KBM-7 (cell line): ENCODE measurements around the gene BDKRB2.

Experiments
- DNase-seq: peaks from one replicate; pipeline ENCODE4 v3.0.0-alpha.2; 2015
- in situ Hi-C: fragments of 300-500 bp; cut with MboI; formaldehyde crosslinking; loops from 2 replicates; pipeline ENCODE4 v1.14.3; 2020; ENCODE audit warnings: low sequenced_read_pairs, low pct_unique_long_range_greater_than_20kb, mixed read lengths

Gene BDKRB2

GRCh38 chr14:96204151-96205058 is at the start of gene BDKRB2:
Gene BDKRB2 (plus strand): TSS chr14:96204839. CDS start chr14:96237108, 32,269 bp downstream.
- DNase-seq = peak; percentile 24
- in situ Hi-C loops = no loop called here

- no peak for DNase-seq
- in situ Hi-C loops = no loop called here
These were observed 49.7 kb upstream of the BDKRB2 start for GRCh38 chr14:96154900-96155299.

- DNase-seq = no peak
- in situ Hi-C loops = no loop called here
These were observed 47.6 kb upstream of the BDKRB2 start for GRCh38 chr14:96156804-96157760.

- in situ Hi-C loops = no loop called here
- no peak for DNase-seq
These were observed 45.9 kb upstream of the BDKRB2 start for GRCh38 chr14:96158735-96159134.

- no peak for DNase-seq
These were observed 44.3 kb upstream of the BDKRB2 start for GRCh38 chr14:96160076-96160912.

GRCh38 chr14:96160913-96161310 is 43.7 kb upstream of the BDKRB2 start:
- no peak for DNase-seq
- in situ Hi-C loops = no loop called here

More at GRCh38 chr14:96160076-96160912, 44.3 kb upstream of the BDKRB2 start:
- in situ Hi-C loops = no loop called here

- in situ Hi-C loops = no loop called here
- no peak for DNase-seq
These were observed 43.0 kb upstream of the BDKRB2 start for GRCh38 chr14:96161636-96162035.

GRCh38 chr14:96162265-96162664 is 42.4 kb upstream of the BDKRB2 start:
- no peak for DNase-seq
- in situ Hi-C loops = no loop called here

- no peak for DNase-seq
- in situ Hi-C loops = no loop called here
These were observed 41.9 kb upstream of the BDKRB2 start for GRCh38 chr14:96162741-96163140.

GRCh38 chr14:96164861-96165490 is 39.7 kb upstream of the BDKRB2 start:
- in situ Hi-C loops = no loop called here
- no peak for DNase-seq

- in situ Hi-C loops = no loop called here
- no peak for DNase-seq
These were observed 38.9 kb upstream of the BDKRB2 start for GRCh38 chr14:96165493-96166436.

GRCh38 chr14:96166461-96167223 is 38.0 kb upstream of the BDKRB2 start:
- in situ Hi-C loops = no loop called here
- DNase-seq = no peak

GRCh38 chr14:96167224-96168148 is 37.2 kb upstream of the BDKRB2 start:
- DNase-seq = no peak
- in situ Hi-C loops = no loop called here

- no peak for DNase-seq
- in situ Hi-C loops = no loop called here
These were observed 36.1 kb upstream of the BDKRB2 start for GRCh38 chr14:96168581-96168980.

- in situ Hi-C loops = no loop called here
- DNase-seq = no peak
These were observed 33.6 kb upstream of the BDKRB2 start for GRCh38 chr14:96170961-96171592.
